HG03064 (cell line): ENCODE data around the gene RHOBTB1.
"Not testable (repeated sequence)": the region's sequence is repeated elsewhere in the genome, so short reads cannot be mapped to it uniquely, and the experiment has no call there.

Experiments used
- ATAC-seq: cut with Tn5 transposase; IDR thresholded peaks from one replicate; pipeline ENCODE4 v1.9.1; 2021; ENCODE audit warnings: low read depth; ENCODE audit not compliant: unreplicated experiment

RHOBTB1 gene

GRCh38 chr10:60944058-60944909, at the start of gene RHOBTB1:
Gene RHOBTB1 (minus strand): TSS chr10:60944185. CDS start chr10:60911542, 32,643 bp downstream.
- ATAC-seq, result no peak

- ATAC-seq, result no peak
Measured at GRCh38 chr10:60992636-60993035, 48.7 kb upstream of the RHOBTB1 start.

GRCh38 chr10:60990663-60991062, 46.7 kb upstream of the RHOBTB1 start:
- ATAC-seq, result no peak

GRCh38 chr10:60989400-60989876, 45.5 kb upstream of the RHOBTB1 start:
- ATAC-seq, result no peak

- ATAC-seq, result no peak
Measured at GRCh38 chr10:60986791-60987190, 42.8 kb upstream of the RHOBTB1 start.

GRCh38 chr10:60985951-60986350, 42.0 kb upstream of the RHOBTB1 start:
- ATAC-seq, result no peak

GRCh38 chr10:60980997-60981396, 37.0 kb upstream of the RHOBTB1 start:
- ATAC-seq, result no peak

GRCh38 chr10:60979667-60980104, 35.7 kb upstream of the RHOBTB1 start:
- ATAC-seq, result no peak

- no peak for ATAC-seq
Measured at GRCh38 chr10:60978287-60979115, 34.5 kb upstream of the RHOBTB1 start.

GRCh38 chr10:60977161-60978122, 33.5 kb upstream of the RHOBTB1 start:
- ATAC-seq, result no peak

- ATAC-seq, result no peak
Measured at GRCh38 chr10:60976687-60977086, 32.7 kb upstream of the RHOBTB1 start.

GRCh38 chr10:60975716-60976115, 31.7 kb upstream of the RHOBTB1 start:
- no peak for ATAC-seq

GRCh38 chr10:60974463-60975149, 30.6 kb upstream of the RHOBTB1 start:
- no peak for ATAC-seq

GRCh38 chr10:60973086-60973485, 29.1 kb upstream of the RHOBTB1 start:
- no peak for ATAC-seq

GRCh38 chr10:60972181-60972580, 28.2 kb upstream of the RHOBTB1 start:
- ATAC-seq, result not testable (repeated sequence)

GRCh38 chr10:60970526-60970925, 26.5 kb upstream of the RHOBTB1 start:
- no peak for ATAC-seq

GRCh38 chr10:60968504-60968903, 24.5 kb upstream of the RHOBTB1 start:
- no peak for ATAC-seq

GRCh38 chr10:60967854-60968484, 24.0 kb upstream of the RHOBTB1 start:
- ATAC-seq, result no peak

- ATAC-seq, result no peak
Measured at GRCh38 chr10:60967260-60967659, 23.3 kb upstream of the RHOBTB1 start.
